ENCODE data around the gene MMP28. TPM values are rescaled to one million over a fixed set of nuclear protein-coding genes. Genes with fewer than 3 reads are reported as not detected.
"Not testable (repeated sequence)": the region's sequence is repeated elsewhere in the genome, so short reads cannot be mapped to it uniquely, and the experiment has no call there.

The MMP28 gene
- total RNA-seq, 2 donors from 2014 or later, result 5.0 to 10.3 TPM

- intact Hi-C loops (cut with DNase I), result no loop called here
- DNase-seq (no peak), ATAC-seq (no peak)
Observed at GRCh38 chr17:35773129-35773528, 22.3 kb downstream of the MMP28 start.

DNA sequence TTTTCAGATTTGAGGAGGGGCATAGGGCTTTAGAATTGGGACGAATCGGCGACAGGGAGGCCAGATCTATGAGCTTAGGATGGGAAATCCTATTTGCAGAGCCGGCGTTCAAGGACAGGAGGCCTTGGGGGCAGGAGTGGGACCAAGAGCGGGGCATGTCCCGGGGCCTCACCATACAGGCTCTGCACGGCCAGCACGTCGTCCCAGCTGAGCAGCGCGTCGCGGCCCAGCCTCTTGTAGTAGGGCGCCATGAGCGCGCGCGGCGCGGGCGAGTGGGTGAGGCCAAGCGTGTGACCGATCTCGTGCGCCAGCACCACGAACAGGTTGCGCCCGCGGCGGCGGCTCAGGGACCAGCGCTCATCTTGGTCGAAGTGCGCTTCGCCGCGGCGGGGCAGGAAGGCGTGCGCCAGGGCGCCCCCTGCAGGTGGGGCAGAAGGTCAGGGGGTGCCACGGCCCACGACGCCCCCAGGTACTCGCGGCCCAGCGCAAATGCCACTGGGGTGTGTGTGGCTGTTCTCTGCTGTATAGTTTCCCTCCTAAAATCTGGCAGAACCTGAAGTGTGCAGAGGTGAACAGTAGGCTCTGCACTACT lies 25.4 kb downstream of the MMP28 start:
- DNase-seq, result no peak
- intact Hi-C loops (cut with DNase I), result no loop called here

DNA sequence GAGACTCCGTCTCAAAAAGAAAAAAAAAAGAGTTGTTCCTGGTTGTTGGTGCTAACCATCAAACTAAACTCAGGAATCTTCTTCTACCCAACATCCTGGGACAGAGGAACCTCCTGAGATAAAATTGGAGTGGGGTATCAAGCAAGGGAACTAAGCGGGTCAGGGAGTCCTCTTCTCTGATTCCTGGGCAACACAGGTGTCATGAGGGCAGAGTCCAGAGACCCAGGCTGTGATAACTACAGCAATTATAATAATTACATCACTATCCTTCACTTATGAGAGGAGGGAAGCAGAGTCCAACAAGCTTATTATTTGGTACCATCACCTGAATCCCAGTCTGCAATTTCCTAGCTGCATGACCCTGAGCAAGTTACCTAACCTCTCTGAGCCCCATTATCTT lies 26.6 kb downstream of the MMP28 start:
- DNase-seq (no peak), ATAC-seq (no peak)
- intact Hi-C loops (cut with DNase I), result no loop called here

More for the DNA sequence above, 25.4 kb downstream of the MMP28 start:
- no peak for ATAC-seq

DNA sequence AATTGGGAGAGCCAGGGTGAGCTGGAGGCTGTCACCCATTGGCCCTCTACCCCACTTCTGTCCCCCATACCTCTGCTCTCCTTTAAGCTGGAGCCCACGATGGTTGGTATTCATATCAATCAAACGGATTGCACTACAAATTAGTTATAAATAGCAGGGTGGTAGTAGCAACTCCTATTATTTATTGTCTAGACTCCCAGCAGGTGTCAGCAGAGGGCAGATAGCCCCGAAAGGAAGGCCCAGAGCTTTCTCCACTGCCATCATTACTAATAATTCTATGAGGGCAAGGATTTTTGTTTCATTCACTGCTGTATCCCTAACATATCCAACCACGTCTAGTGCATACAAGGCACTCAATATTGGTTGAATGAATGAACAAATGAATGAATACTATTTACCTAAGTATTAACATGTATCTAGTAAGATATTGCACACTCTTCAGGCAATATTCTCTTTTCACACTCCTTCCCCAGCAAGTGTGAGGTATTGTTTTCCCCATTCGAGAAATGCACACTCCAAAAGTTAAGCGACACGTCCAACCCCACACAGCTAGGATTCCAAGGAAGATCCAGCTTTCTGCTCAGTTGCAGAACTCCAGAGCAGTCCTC lies 28.4 kb downstream of the MMP28 start:
- no peak for DNase-seq
- intact Hi-C loops (cut with DNase I), result no loop called here
- ATAC-seq, result no peak

GRCh38 chr17:35766489-35766877 lies 29.0 kb downstream of the MMP28 start:
- intact Hi-C loops (cut with DNase I), result no loop called here
- ATAC-seq (no peak), DNase-seq (no peak)

GRCh38 chr17:35765756-35766488 lies 29.5 kb downstream of the MMP28 start:
- DNase-seq (no peak), ATAC-seq (no peak)
- intact Hi-C loops (cut with DNase I), result loop anchor here in 1 of 2 donors (2.0 kb wide), 1 partner anchor 43 kb away; the partner anchor contains the start of gene TAF15

GRCh38 chr17:35765086-35765710 lies 30.2 kb downstream of the MMP28 start:
- intact Hi-C loops (cut with DNase I), result loop anchor here in 1 of 2 donors (2.0 kb wide), 1 partner anchor 44 kb away; the partner anchor contains the start of gene TAF15

DNA sequence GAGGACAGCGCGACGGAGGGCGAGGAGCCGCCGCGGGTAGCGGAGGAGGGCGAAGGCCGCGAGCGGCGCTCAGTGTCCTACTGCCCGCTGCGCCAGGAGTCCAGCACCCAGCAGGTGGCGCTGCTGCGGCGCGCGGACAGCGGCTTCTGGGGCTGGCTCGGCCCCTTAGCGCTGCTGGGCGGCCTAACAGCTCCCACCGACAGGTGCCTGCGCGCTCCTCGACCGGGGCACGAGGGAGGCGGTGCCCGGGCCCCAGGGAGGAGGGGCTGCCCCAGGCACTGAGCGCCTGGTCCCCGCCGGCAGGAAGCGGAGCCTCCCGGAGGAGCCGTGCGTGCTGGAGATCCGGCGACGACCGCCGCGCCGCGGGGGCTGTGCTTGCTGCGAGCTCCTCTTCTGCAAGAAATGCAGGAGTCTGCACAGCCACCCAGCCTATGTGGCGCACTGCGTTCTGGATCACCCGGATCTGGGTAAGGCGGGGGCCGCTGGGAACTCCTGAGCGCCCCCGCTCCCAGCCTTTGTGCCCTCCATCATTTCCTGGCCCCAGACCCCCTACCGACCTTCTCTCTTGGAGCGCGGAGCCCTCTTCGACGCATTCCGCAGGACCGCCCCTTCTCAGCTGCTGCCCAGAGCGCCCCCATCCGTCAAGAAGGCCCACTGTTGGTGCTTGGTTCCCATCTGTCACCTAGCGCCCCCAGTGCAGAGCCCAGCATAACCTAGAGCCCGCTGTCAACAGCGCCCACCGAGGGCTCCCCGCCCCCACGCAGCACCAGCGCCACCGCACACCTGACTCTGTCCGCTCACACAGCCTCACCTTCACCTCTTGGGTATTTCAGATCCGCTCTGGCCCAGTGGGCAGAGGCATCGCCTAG lies 31.1 kb downstream of the MMP28 start:
- DNase-seq (peak; percentile 90), ATAC-seq (peak; percentile 93 to 95)
- intact Hi-C loops (cut with DNase I), result loop anchor here (1.0 to 2.0 kb wide), 2 partner anchors 40 to 44 kb away; partner anchors contain the start of gene TAF15 (in 1 of the 2)

More at GRCh38 chr17:35765086-35765710, 30.2 kb downstream of the MMP28 start:
- no peak for ATAC-seq
- DNase-seq, result no peak

DNA sequence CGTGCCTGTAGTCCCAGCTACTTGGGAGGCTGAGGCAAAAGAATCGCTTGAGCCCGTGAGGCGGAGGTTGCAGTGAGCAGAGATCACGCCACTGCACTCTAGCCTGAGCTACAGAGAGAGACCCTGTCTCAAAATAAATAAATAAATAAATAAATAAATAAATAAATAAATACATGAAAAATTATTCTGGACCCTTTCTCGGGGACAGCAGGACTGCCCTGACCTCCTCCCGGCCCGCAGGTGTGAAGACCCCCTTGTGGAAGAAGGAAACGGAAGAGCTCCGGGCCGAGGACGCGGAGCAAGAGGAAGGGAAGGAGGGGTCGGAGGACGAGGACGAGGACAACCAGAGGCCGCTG lies 31.7 kb downstream of the MMP28 start:
- intact Hi-C loops (cut with DNase I), result loop anchor here (1.0 to 2.0 kb wide), 2 partner anchors 41 to 45 kb away; partner anchors contain the start of gene TAF15 (in 1 of the 2)
- no peak for ATAC-seq
- DNase-seq, result no peak

GRCh38 chr17:35761601-35762000 lies 33.8 kb downstream of the MMP28 start:
- DNase-seq (no peak), ATAC-seq (no peak)
- intact Hi-C loops (cut with DNase I), result no loop called here

- ATAC-seq (no peak), DNase-seq (no peak)
- intact Hi-C loops (cut with DNase I), result no loop called here
Observed at GRCh38 chr17:35760587-35760986, 34.9 kb downstream of the MMP28 start, which contains the start of gene C17orf50. Gene C17orf50, plus strand, starts transcription at chr17:35760887. Its CDS starts 55 bp downstream, at chr17:35760942.

DNA sequence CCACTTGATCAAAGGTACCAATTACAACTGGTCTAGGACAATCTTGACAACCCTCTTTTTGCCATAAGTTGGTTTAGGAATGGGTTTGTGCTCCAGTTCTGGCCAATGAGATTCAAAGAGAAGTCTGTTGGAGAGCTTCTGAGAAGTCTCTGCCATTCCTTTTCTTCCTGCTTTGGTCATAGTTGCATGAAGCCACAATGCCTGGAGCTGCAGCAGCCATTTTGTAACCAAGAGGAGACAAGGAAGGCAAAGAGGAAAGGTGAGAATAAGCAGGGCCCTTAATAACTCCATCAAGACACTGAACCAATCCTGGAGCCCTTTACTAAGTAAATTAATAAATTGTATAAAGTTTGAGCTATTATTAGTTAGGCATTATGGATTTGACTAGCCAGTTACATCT lies 38.2 kb downstream of the MMP28 start:
- intact Hi-C loops (cut with DNase I), result no loop called here

DNA sequence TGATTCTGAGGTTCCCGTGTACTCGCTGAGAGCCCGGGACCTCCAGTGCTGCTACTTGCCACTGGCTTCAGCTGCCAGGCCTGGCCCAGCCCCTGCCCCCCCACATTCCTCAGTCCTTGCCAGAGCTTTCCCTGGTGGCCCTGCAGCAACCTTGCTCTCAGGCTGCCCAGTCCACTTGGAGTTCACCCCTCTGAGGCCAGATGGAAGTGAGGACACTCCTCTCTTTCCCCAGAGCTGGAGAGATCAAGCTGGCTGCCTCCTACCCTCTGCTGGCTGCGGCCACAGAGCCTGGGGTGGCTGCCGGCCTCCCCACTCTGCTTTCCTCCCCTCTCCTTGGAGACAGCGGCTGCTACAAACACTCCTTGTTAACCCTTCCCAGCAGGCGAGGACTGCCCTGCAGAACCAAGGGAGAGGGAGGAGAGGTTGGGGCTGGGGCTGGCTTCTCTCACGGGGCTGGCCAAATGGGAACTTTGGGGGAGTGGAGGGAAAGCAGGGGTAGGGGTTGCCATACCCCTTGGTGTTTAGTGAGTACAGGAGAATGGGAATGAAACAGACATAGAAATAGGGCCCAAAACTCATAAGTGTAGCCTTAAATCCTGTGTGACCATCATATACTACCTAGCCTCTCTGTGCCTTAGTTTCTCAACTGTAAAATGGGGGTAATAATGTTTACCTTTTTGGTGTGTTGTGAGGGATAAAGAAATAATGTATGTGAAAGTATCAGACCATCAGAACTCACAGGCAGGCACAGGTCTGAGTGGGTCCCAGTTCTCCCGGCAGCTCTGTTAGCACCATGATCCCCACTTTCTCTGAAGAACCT lies 42.3 kb downstream of the MMP28 start, which contains the start of gene GAS2L2:
TSS of gene GAS2L2 (minus strand) at position 295 of the 820 bp plus-strand sequence. CDS start 389 bp downstream, outside the sequence.
- ATAC-seq, result peak in 1 of 2 donors; percentile 68

More for the DNA sequence above, 38.2 kb downstream of the MMP28 start:
- no peak for ATAC-seq
- no peak for DNase-seq

GRCh38 chr17:35752471-35752870 lies 43.0 kb downstream of the MMP28 start:
- DNase-seq (no peak), ATAC-seq (no peak)
- intact Hi-C loops (cut with DNase I), result no loop called here

More for the DNA sequence above, 42.3 kb downstream of the MMP28 start, which contains the start of gene GAS2L2:
- intact Hi-C loops (cut with DNase I), result no loop called here
- no peak for DNase-seq

- ATAC-seq; DNase-seq; intact Hi-C loops (cut with DNase I): not testable (repeated sequence)
Observed at GRCh38 chr17:35751541-35751940, 43.9 kb downstream of the MMP28 start.

DNA sequence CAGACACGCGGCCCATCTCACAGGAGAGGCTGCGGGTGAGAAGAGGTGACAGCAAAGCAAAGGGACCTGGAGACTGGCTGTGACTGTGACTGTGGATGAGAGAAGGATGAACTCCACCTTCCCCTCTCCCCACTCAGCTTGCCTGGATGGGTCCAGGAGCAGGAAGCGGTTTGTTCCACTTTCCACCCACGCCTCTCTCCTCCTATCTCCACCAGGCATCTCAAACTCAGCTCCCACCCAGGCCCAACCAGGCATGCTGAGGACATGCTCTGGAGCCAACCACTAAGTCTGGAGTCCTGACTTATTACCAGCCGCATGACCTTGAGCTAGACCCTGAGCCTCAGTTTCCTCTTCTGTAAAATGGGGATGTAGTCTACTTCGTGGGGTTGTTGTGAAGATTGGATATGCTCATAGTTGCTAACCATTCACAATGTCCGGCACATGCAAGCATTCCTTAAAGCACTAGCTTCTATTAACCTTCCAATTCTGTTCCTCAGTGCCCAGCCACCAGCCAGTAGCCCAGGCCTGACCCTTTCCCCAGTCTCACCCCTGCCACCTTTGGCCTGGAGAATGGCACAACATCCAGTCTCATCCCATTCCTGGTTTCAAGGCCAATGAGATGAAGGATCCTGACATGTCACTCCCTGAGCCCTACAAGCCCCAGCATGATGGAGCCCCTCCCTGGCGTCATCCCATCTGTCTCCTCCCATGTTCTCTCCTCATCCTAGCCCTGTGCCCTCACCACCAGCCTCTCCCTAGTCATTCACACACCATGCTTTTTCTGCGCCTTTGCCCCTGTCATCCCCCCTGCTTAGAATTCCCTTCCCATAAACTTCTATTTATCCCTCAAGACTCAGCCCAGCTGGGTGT lies 44.7 kb downstream of the MMP28 start:
- ATAC-seq (no peak), DNase-seq (no peak)
- intact Hi-C loops (cut with DNase I), result no loop called here

Data from left cardiac atrium (tissue), 4 donors.